H9 (cell line): ENCODE data around the gene NRG2. TPM values are rescaled to one million over a fixed set of nuclear protein-coding genes. Genes with fewer than 3 reads are reported as not detected.

Source experiments
- DNase-seq: peaks from one replicate; pipeline ENCODE4 v3.0.0-alpha.2; 2017
- H2AFZ ChIP-seq: one replicate; pipeline ENCODE4 v1.6.1; 2013; ENCODE audit warnings: mild to moderate bottlenecking, low read length, control low read depth, moderate library complexity
- H2AK5ac ChIP-seq: 2 replicates; pipeline ENCODE4 v1.6.1; 2013; ENCODE audit warnings: low read length, control low read depth, mixed read lengths; ENCODE audit not compliant: insufficient read length
- H2BK120ac ChIP-seq: one replicate; pipeline ENCODE4 v1.6.1; 2013; ENCODE audit warnings: low read depth, mild to moderate bottlenecking, low read length, control low read depth, inconsistent platforms; ENCODE audit not compliant: poor library complexity, severe bottlenecking
- H2BK12ac ChIP-seq: 2 replicates; pipeline ENCODE4 v1.6.1; 2013; ENCODE audit warnings: low read length, control low read depth, mixed read lengths, low read depth; ENCODE audit not compliant: insufficient read length
- H2BK15ac ChIP-seq: 2 replicates; pipeline ENCODE4 v1.6.1; 2013; ENCODE audit warnings: low read depth, low read length, control low read depth
- H2BK20ac ChIP-seq: one replicate; pipeline ENCODE4 v1.6.1; 2013; ENCODE audit warnings: low read depth, mild to moderate bottlenecking, low read length, control low read depth, inconsistent platforms; ENCODE audit not compliant: poor library complexity, severe bottlenecking
- H2BK5ac ChIP-seq: 2 replicates; pipeline ENCODE4 v1.6.1; 2013; ENCODE audit warnings: low read length, control low read depth, mixed read lengths; ENCODE audit not compliant: insufficient read length
- H3K14ac ChIP-seq: 2 replicates; pipeline ENCODE4 v1.6.1; 2013; ENCODE audit warnings: low read length, control low read depth; ENCODE audit not compliant: insufficient read depth
- H3K18ac ChIP-seq: 2 replicates; pipeline ENCODE4 v1.6.1; 2013; ENCODE audit warnings: low read depth, mild to moderate bottlenecking, mixed read lengths, low read length, control low read depth; ENCODE audit not compliant: insufficient read length
- H3K23ac ChIP-seq: 2 replicates; pipeline ENCODE4 v1.6.1; 2013; ENCODE audit warnings: low read length, control low read depth, mixed read lengths, low read depth; ENCODE audit not compliant: insufficient read length
- H3K23me2 ChIP-seq: 2 replicates; pipeline ENCODE4 v1.6.1; 2013; ENCODE audit warnings: low read depth, mild to moderate bottlenecking, mixed read lengths, low read length, control low read depth; ENCODE audit not compliant: insufficient read length, poor library complexity, severe bottlenecking
- H3K27ac ChIP-seq: 2 replicates; pipeline ENCODE4 v1.5.1; 2013; ENCODE audit warnings: low read length, control low read depth, mixed read lengths, low read depth; ENCODE audit not compliant: insufficient read length
- H3K27me3 ChIP-seq: 2 replicates; pipeline ENCODE4 v1.6.1; 2013; ENCODE audit warnings: low read length, control low read depth, inconsistent platforms; ENCODE audit not compliant: insufficient read depth
- H3K4ac ChIP-seq: 2 replicates; pipeline ENCODE4 v1.6.1; 2013; ENCODE audit warnings: low read depth, mild to moderate bottlenecking, control low read depth, inconsistent platforms, low read length, moderate library complexity
- H3K4me1 ChIP-seq: 2 replicates; pipeline ENCODE4 v1.6.1; 2013; ENCODE audit warnings: low read length, control low read depth, inconsistent platforms; ENCODE audit not compliant: insufficient read depth
- H3K4me2 ChIP-seq: 2 replicates; pipeline ENCODE4 v1.6.1; 2013; ENCODE audit warnings: low read length, control low read depth, mixed read lengths; ENCODE audit not compliant: insufficient read length, insufficient read depth
- H3K56ac ChIP-seq: 2 replicates; pipeline ENCODE4 v1.6.1; 2013; ENCODE audit warnings: low read depth, mild to moderate bottlenecking, mixed read lengths, low read length, control low read depth; ENCODE audit not compliant: insufficient read length
- H3K79me1 ChIP-seq: 2 replicates; pipeline ENCODE4 v1.6.1; 2013; ENCODE audit warnings: low read depth, mild to moderate bottlenecking, moderate library complexity, low read length, control low read depth, inconsistent platforms; ENCODE audit not compliant: insufficient read depth, poor library complexity, severe bottlenecking
- H3K79me2 ChIP-seq: 2 replicates; pipeline ENCODE4 v1.6.1; 2013; ENCODE audit warnings: low read length, control low read depth, inconsistent platforms; ENCODE audit not compliant: insufficient read depth
- H3K9ac ChIP-seq: 2 replicates; pipeline ENCODE4 v1.6.1; 2013; ENCODE audit warnings: low read length, control low read depth, mixed read lengths; ENCODE audit not compliant: insufficient read length; ENCODE audit errors: extremely low read depth
- H3K9me3 ChIP-seq: one replicate; pipeline ENCODE4 v1.6.1; 2013; ENCODE audit warnings: low read depth, low read length, inconsistent platforms; ENCODE audit not compliant: control insufficient read depth
- H3T11ph ChIP-seq: one replicate; pipeline ENCODE4 v1.6.1; 2013; ENCODE audit warnings: mild to moderate bottlenecking, low read length, control low read depth, inconsistent platforms
- H4K20me1 ChIP-seq: one replicate; pipeline ENCODE4 v1.6.1; 2013; ENCODE audit not compliant: control insufficient read depth, insufficient read length, insufficient read depth
- H4K5ac ChIP-seq: 2 replicates; pipeline ENCODE4 v1.6.1; 2013; ENCODE audit warnings: low read depth, mild to moderate bottlenecking, mixed read lengths, low read length, control low read depth; ENCODE audit not compliant: insufficient read length
- H4K8ac ChIP-seq: replicated peaks from 2 replicates; pipeline ENCODE4 v1.6.1; 2013; ENCODE audit warnings: low read length, control low read depth, mixed read lengths, low read depth; ENCODE audit not compliant: insufficient read length
- H4K91ac ChIP-seq: 2 replicates; pipeline ENCODE4 v1.6.1; 2013; ENCODE audit warnings: low read depth, mild to moderate bottlenecking, moderate library complexity, mixed read lengths, low read length, control low read depth; ENCODE audit not compliant: insufficient read length
- H3K27ac Mint-ChIP-seq, 3 experiments: 2 replicates in 2 of 3; 3 replicates in 1 of 3; pipeline ENCODE4 v1.8.0; 2020 to 2021; ENCODE audit warnings: mixed read lengths in 3 of 3, mild to moderate bottlenecking in 1 of 3, moderate library complexity in 1 of 3
- H3K27me3 Mint-ChIP-seq: 2 replicates; pipeline ENCODE4 v1.8.0; 2021; ENCODE audit warnings: low read depth, mild to moderate bottlenecking, moderate library complexity, mixed read lengths
- H3K36me3 Mint-ChIP-seq, 3 experiments: 2 replicates in 2 of 3; 3 replicates in 1 of 3; pipeline ENCODE4 v1.8.0; 2020 to 2021; ENCODE audit warnings: low read depth in 3 of 3, mixed read lengths in 3 of 3; ENCODE audit not compliant: insufficient read depth in 1 of 3
- H3K4me1 Mint-ChIP-seq, 2 experiments: 2 replicates each; pipeline ENCODE4 v1.8.0; 2020; ENCODE audit warnings: mixed read lengths in 2 of 2
- H3K4me3 Mint-ChIP-seq, 2 experiments: 2 replicates in 1 of 2; 3 replicates in 1 of 2; pipeline ENCODE4 v1.8.0; 2020 to 2021; ENCODE audit warnings: mild to moderate bottlenecking in 2 of 2, mixed read lengths in 2 of 2, moderate library complexity in 1 of 2
- H3K9me3 Mint-ChIP-seq, 2 experiments: 2 replicates in 1 of 2; 3 replicates in 1 of 2; pipeline ENCODE4 v1.8.0; 2020; ENCODE audit warnings: mild to moderate bottlenecking in 2 of 2, mixed read lengths in 2 of 2, moderate library complexity in 1 of 2
- CTCF ChIP-seq: fragments of 200-600 bp; sonication (generic); conservative IDR thresholded peaks from 3 replicates; pipeline ENCODE4 v1.8.0; 2021; ENCODE audit warnings: antibody characterized with exemption, mild to moderate bottlenecking
- WGBS: extraction: QIAGEN DNeasy Blood & Tissue Kit; methylation state at CpG from one replicate; pipeline ENCODE4 v1.1.7; 2013; ENCODE audit warnings: missing lambda C conversion rate, low lambda C conversion rate, mixed read lengths; ENCODE audit not compliant: insufficient read length; ENCODE audit errors: extremely low coverage; 5-methylcytosine and 5-hydroxymethylcytosine counted together
- total RNA-seq: library from RNA; stranded (reverse); gene quantifications from 2 replicates; pipeline ENCODE4 v1.2.1, GENCODE V29; 2021

The NRG2 gene
- total RNA-seq, 1 experiment from 2014 or later, result not detected

DNA sequence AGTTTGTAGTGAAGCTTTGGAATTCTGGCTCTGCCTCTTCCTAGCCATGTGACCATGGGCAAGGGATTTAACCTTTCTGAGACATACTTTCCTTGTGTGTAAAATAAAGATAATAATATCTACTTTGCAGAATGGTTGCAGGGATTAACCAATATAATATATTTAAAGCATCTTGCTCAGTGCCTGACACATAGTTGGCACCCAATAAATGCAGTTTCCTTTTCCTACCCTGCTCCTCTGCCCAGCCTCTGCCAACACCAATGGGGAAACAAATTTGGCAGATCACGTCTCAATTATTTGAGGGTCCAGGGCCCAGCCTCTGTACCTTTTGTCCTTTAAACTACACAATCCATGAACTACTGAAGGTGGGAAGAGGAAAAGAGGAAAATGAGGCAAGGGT is 91.1 kb downstream of the NRG2 start:
- Histone ChIP-seq H3K4ac (no peak overlapping the region), H3K4me1 (peaks cover 7% of the 10 kb centered on the region; the same call in 1 of the 2 replicates), H3T11ph (no peak overlapping the region), H4K20me1 (no peaks in the 10 kb centered on the region), H2BK12ac (no peak overlapping the region), H3K56ac (no peak overlapping the region), H3K79me1 (no peaks in the 10 kb centered on the region), H3K18ac (no peak overlapping the region), H3K4me2 (no peak overlapping the region), H2BK5ac (no peak overlapping the region), H4K91ac (no peak overlapping the region), H3K27me3 (no peaks in the 10 kb centered on the region), H4K5ac (no peak overlapping the region), H3K14ac (no peak overlapping the region), H3K9me3 (no peaks in the 10 kb centered on the region), H4K8ac (no peak overlapping the region), H2AFZ (no peak overlapping the region), H3K79me2 (no peaks in the 10 kb centered on the region), H2BK20ac (no peak overlapping the region), H3K23me2 (no peaks in the 10 kb centered on the region), H3K23ac (no peak overlapping the region), H2BK120ac (no peak overlapping the region), H2BK15ac (no peak overlapping the region), H2AK5ac (no peak overlapping the region), H3K27ac (no peak overlapping the region), H3K9ac (no peak overlapping the region)
- no CpG with 5 or more reads among the region's 1 CpG for WGBS
- no peak for TF ChIP-seq CTCF
- DNase-seq, result no peak
- Mint-ChIP-seq H3K36me3 (no peaks in the 10 kb centered on the region), H3K4me1 (peaks cover 35 to 43% of the 10 kb centered on the region in 2 experiments), H3K27ac (no peak overlapping the region), H3K9me3 (no peaks in the 10 kb centered on the region), H3K4me3 (no peak overlapping the region), H3K27me3 (peaks cover 27% of the 10 kb centered on the region)
